CD4-positive, alpha-beta T cell treated with Interleukin-6 at 100 ng/mL for 8 hours (primary cell): ENCODE results near the gene ACBD6.

Experiments used
- DNase-seq: peaks from one replicate; pipeline ENCODE4 v3.0.0-alpha.2; 2020; ENCODE audit warnings: mixed read lengths, low spot score

The ACBD6 gene

DNA sequence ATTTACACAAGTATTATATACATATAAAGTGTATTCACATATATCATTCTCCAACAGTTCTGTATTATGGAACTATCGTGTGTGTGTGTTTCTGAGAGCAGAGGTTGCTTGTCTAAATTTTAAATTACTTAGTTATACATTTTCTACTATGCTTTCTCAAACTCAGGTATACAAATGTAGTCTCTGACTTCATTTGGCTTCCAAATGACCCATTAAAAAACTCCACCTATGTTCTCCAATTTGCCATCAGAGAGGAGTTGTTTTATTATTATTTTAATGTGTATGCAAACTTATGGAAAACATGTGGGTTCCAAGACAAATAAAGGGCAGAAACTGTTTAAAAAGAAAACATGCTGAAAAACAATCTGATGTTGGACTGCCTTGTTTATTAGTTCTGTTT lies 131.8 kb downstream of the ACBD6 start:
- DNase-seq, result no peak

- DNase-seq, result no peak
These were observed 132.2 kb downstream of the ACBD6 start for GRCh38 chr1:180370188-180370587.

DNA sequence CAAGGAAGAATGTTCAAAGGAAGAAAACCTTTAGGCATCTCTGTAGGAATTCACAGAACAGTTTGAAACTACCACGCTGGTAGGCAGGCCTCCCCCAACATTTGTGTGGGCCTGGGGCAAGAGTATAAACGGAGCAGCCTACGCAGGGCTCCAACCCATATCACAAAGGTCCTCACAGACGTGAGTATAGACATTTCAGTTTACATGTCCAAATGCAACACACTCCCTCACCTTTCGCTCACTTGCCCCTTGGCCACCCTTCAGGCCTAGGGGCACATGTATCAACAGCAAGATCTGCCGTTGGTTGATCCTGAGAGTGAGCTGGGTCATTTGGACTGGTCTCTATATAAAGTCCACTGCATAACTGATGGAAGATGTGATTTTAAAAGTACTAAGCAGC lies 133.3 kb downstream of the ACBD6 start:
- DNase-seq, result no peak

- no peak for DNase-seq
These were observed 135.9 kb downstream of the ACBD6 start for GRCh38 chr1:180366371-180367068.

- DNase-seq, result no peak
These were observed 137.3 kb downstream of the ACBD6 start for GRCh38 chr1:180365039-180365438.

- DNase-seq, result no peak
These were observed 139.0 kb downstream of the ACBD6 start for GRCh38 chr1:180363246-180363995.

- no peak for DNase-seq
These were observed 141.9 kb downstream of the ACBD6 start for GRCh38 chr1:180360333-180361075.

DNA sequence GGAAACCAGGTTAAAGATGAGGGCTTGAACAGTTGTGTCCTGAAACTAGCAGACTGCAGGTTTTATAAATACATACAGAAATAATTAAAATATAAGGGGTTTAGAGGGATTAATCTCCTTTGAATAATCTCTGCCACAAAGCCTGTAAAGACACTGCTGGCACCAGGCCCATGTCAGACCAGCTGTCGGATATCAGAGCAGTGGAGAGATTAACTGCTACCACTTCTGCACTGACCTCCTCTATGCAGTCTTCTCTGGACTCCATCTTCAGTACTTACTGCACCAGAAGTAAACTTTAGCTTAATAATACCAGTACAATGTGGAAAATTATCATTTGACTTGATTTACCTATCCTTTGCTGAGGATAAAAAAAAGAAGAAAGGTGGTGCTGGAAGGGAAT lies 143.7 kb downstream of the ACBD6 start:
- no peak for DNase-seq

- no peak for DNase-seq
These were observed 148.4 kb downstream of the ACBD6 start for GRCh38 chr1:180353945-180354344.

DNA sequence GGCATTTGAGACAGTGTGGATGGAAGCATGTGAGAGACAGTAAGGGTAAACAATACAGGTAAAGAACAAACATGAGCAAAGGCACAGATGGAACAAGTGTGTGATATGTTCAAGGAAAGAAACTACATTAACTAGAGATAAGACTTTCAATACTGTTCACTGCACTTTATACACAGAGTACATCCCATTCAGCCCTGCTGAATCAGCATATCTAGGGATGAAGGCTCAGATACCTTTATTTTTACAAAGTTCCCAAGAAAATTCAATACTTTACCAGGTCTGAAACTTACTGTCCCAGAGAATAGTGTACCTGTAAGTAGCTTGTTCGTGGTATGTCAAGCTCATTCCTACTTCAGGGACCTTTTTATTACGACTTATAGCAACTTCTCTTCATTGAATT lies 149.8 kb downstream of the ACBD6 start:
- no peak for DNase-seq

DNA sequence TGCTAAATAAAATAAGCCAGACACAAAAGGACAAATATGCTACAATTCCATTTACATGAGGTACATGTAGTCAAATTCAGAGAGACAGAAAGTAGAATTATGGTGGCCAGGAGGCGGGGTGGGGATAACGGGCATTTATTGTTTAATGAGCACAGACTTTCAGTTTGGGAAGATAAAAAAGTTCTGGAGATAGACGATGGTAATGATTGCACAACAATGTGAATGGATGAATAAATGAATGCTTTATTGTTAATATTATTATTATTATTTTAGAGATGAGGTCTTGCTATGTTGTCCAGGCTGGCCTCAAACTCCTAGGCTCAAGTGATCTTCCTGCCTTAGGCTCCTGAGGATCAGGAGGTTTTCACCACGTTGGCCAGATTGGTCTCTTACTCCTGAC lies 150.4 kb downstream of the ACBD6 start:
- no peak for DNase-seq

- no peak for DNase-seq
These were observed 157.2 kb downstream of the ACBD6 start for GRCh38 chr1:180345148-180345547.

DNA sequence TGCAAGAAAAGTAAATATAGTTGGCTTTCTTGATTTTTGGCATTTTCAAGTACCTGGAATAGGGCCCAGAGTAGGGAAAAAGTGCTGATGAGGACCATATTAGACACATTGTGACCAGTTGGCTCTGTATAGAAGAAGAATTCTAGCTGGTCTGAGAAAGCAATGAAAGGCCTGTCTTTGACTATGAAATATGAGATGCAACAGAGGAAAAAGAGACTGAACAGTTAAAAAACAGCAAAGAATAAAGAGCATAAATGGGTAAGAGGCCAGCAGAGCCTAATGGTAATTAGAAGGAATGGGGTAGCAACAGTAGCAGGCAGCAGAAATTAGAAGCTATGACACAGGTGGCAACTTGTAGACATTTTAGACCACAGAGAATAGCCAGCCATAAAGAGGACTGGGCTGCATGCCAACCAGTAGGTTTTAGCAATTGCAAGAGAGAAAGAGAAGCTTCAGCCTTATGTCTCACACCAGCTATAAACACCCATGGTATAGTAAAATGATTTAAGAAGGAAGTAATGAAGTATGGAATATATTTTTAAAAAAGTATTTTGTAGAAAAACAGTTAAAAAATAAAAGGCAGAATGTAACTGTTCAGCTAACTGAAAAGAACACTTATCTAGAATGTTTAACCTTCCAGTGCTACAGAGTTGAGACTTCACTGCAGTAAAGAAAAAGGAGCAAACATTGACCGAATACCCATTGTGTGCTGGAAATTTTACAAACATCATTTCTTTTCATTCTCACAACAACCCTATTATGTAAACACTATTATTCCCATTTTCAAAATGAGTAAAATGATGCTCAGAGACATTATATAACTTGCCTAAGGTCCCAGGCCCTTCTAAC lies 158.2 kb downstream of the ACBD6 start:
- DNase-seq, result no peak

- DNase-seq, result no peak
These were observed 175.3 kb downstream of the ACBD6 start for GRCh38 chr1:180327089-180327488.

DNA sequence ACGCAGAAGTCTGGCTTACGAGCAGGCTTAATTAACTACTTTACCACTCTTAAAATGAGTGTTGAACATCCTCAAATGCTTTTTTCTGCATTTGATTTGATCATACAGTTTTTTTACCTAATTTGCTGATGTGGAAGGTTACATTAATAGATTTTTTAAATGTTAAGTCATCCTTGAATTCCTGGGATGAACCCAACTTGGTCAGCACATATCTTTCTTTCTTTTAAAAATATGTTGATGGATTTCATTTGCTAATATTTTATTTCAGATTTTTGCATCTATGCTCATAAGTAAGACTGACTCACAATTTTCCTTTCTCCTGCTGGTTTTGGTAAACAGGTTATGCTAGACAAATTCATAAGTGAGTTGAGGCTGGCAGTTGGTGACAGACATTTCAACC lies 189.5 kb downstream of the ACBD6 start:
- no peak for DNase-seq

GRCh38 chr1:180311011-180311730 lies 191.2 kb downstream of the ACBD6 start:
- no peak for DNase-seq

- no peak for DNase-seq
These were observed 192.3 kb downstream of the ACBD6 start for GRCh38 chr1:180310095-180310494.

DNA sequence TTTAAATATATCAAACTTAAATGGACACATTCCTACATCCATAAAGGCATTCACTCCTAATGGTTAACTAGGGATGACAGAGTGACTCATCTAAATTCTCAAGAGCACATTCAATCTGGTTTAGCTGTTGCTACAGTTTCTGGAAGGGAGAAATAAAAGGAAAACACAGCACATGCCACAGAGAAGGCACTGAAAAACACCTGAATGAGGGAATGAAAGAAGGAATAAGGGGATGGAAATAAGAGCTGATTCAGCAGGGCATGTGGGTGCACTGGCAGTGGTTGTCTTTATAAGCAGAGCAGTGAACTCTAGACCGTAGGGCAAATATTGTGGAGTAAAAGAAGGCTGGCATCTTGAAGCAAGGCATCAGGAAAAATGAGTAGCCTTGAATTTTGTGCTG lies 193.0 kb downstream of the ACBD6 start:
- no peak for DNase-seq

GRCh38 chr1:180301135-180301742 lies 201.1 kb downstream of the ACBD6 start:
- no peak for DNase-seq

GRCh38 chr1:180299479-180300221 lies 202.7 kb downstream of the ACBD6 start:
- no peak for DNase-seq
